ENCODE measurements around the gene BEGAIN. TPM values are rescaled to one million over a fixed set of nuclear protein-coding genes. Genes with fewer than 3 reads are reported as not detected.

Gene BEGAIN
- total and polyA plus RNA-seq, 2 donors (not counting 3 experiments of a cell fraction or from before 2014, with no cell fraction given), result 0.49 TPM; not detected in 1

- Histone ChIP-seq H3K4me2 (ENCODE audit: insufficient read depth, low read length) (no peak overlapping the region), H3K9me3 (replicated peaks; ENCODE audit: control insufficient read depth, insufficient read depth, low read length) (no peaks in the 10 kb centered on the region), H4K20me1 (replicated peaks; ENCODE audit: control insufficient read depth, extremely low read depth, insufficient read depth, low read length) (no peaks in the 10 kb centered on the region), H3K9me1 (replicated peaks; ENCODE audit: control insufficient read depth, extremely low read depth, insufficient read depth, low read length) (no peaks in the 10 kb centered on the region), H3K4me1 (ENCODE audit: control insufficient read depth, extremely low read depth, insufficient read depth, low read length) (no peaks in the 10 kb centered on the region), H3K9ac (replicated peaks; ENCODE audit: extremely low read depth, insufficient read depth, low read length) (no peak overlapping the region), H3K36me3 (ENCODE audit: control insufficient read depth in 2 of 2, extremely low read depth in 1 of 2, insufficient read depth in 2 of 2, low read length in 2 of 2) (no peaks in the 10 kb centered on the region), H3K79me2 (ENCODE audit: control insufficient read depth, insufficient read depth, low read length) (no peaks in the 10 kb centered on the region), H2AFZ (ENCODE audit: low read depth, low read length) (no peak overlapping the region), H3K27ac (ENCODE audit: insufficient read depth, low read depth, low read length) (no peak overlapping the region), H3K27me3 (ENCODE audit: control insufficient read depth in 2 of 2, insufficient read depth in 2 of 2, low read length in 2 of 2) (no peaks in the 10 kb centered on the region), H3K4me3 (replicated peaks in 1 of 3; ENCODE audit: insufficient read depth in 1 of 3, low read depth in 1 of 3, low read length in 3 of 3) (no peak overlapping the region)
- no peak for DNase-seq (ENCODE audit: low read depth, low spot score)
- no peak for TF ChIP-seq MAX (IDR thresholded peaks at IDR 0.05; ENCODE audit: insufficient read depth, insufficient read length)
- ChIA-PET POLR2A (no interaction called here), CTCF (no interaction called here)
- dilution Hi-C loops (cut with MboI; ENCODE audit: extremely low pct_ligation_motif_present, low sequenced_read_pairs), result no loop called here
- no TSS peak for BruUV-seq (replicated peaks)
- intact Hi-C loops (cut with micrococcal nuclease), result no loop called here
- FAIRE-seq, result no peak
Observed at GRCh38 chr14:100578552-100578951, 8.7 kb downstream of the BEGAIN start.

- POLR2A ChIA-PET, result no interaction called here
- no peak for TF ChIP-seq EZH2 (IDR thresholded peaks at IDR 0.05; ENCODE audit: borderline replicate concordance, low read depth, low read length, severe bottlenecking)
- TF ChIP-seq GATA2 (IDR thresholded peaks at IDR 0.05; ENCODE audit: insufficient read depth, insufficient read length, low read depth, low read length), result no peak
- no peak for TF ChIP-seq POLR2AphosphoS5 (IDR thresholded peaks at IDR 0.05; ENCODE audit: insufficient read depth, low read depth, low read length)
- no peak for TF ChIP-seq JUN (IDR thresholded peaks at IDR 0.05; ENCODE audit: borderline replicate concordance, insufficient read depth, insufficient read length, low read depth)
- CTCF ChIA-PET, result no interaction called here
- Histone ChIP-seq H4K20me1 (replicated peaks; ENCODE audit: control insufficient read depth, extremely low read depth, insufficient read depth, low read length) (no peaks in the 10 kb centered on the region), H3K9ac (replicated peaks; ENCODE audit: extremely low read depth, insufficient read depth, low read length) (no peak overlapping the region), H3K9me1 (replicated peaks; ENCODE audit: control insufficient read depth, extremely low read depth, insufficient read depth, low read length) (no peaks in the 10 kb centered on the region), H3K27me3 (ENCODE audit: control insufficient read depth in 2 of 2, insufficient read depth in 2 of 2, low read length in 2 of 2) (no peaks in the 10 kb centered on the region), H3K4me3 (replicated peaks in 1 of 3; ENCODE audit: insufficient read depth in 1 of 3, low read depth in 1 of 3, low read length in 3 of 3) (no peak overlapping the region), H3K27ac (ENCODE audit: insufficient read depth, low read depth, low read length) (no peak overlapping the region), H3K4me1 (ENCODE audit: control insufficient read depth, extremely low read depth, insufficient read depth, low read length) (no peaks in the 10 kb centered on the region), H3K4me2 (ENCODE audit: insufficient read depth, low read length) (no peak overlapping the region), H3K9me3 (replicated peaks; ENCODE audit: control insufficient read depth, insufficient read depth, low read length) (no peaks in the 10 kb centered on the region), H3K79me2 (ENCODE audit: control insufficient read depth, insufficient read depth, low read length) (no peaks in the 10 kb centered on the region), H3K36me3 (ENCODE audit: control insufficient read depth in 2 of 2, extremely low read depth in 1 of 2, insufficient read depth in 2 of 2, low read length in 2 of 2) (no peaks in the 10 kb centered on the region), H2AFZ (ENCODE audit: low read depth, low read length) (no peak overlapping the region)
- FAIRE-seq, result no peak
- BruUV-seq (replicated peaks), result no TSS peak
- DNase-seq (ENCODE audit: low read depth, low spot score), result no peak
- dilution Hi-C loops (cut with MboI; ENCODE audit: extremely low pct_ligation_motif_present, low sequenced_read_pairs), result no loop called here
- intact Hi-C loops (cut with micrococcal nuclease), result no loop called here
Observed at GRCh38 chr14:100577986-100578431, 9.2 kb downstream of the BEGAIN start.
